HepG2 (cell line): ENCODE data around the gene ABCG2.

Experiments
- POLR2A ChIP-seq, 2 experiments: IDR thresholded peaks; 2 replicates each; pipeline ENCODE4 v1.6.1; 2011; ENCODE audit warnings: low read depth in 2 of 2, low read length in 2 of 2, mild to moderate bottlenecking in 1 of 2, moderate library complexity in 1 of 2; ENCODE audit not compliant: insufficient read depth in 1 of 2
- RAD21 ChIP-seq: fragments of 450-650 bp; formaldehyde crosslinking; IDR thresholded peaks from 2 replicates; pipeline ENCODE4 v1.5.0; 2020; ENCODE audit warnings: mild to moderate bottlenecking
- ZBTB8A ChIP-seq: sonication (generic); formaldehyde crosslinking; IDR thresholded peaks from 2 replicates; pipeline ENCODE4 v1.4.0; 2020; ENCODE audit warnings: mild to moderate bottlenecking, low read depth, missing genetic modification reagents, borderline replicate concordance
- TF ChIP-seq, protein P1 (sequence below): sonication (generic); formaldehyde crosslinking; IDR thresholded peaks from 2 replicates; pipeline ENCODE4 v1.5.0; 2020; ENCODE audit warnings: missing genetic modification reagents
- TF ChIP-seq, protein P2 (sequence below): sonication (generic); formaldehyde crosslinking; IDR thresholded peaks from 2 replicates; pipeline ENCODE4 v1.8.1; 2023; ENCODE audit warnings: mild to moderate bottlenecking, missing genetic modification reagents, borderline replicate concordance
- TF ChIP-seq, protein P3 (sequence below): sonication (generic); formaldehyde crosslinking; IDR thresholded peaks from 2 replicates; pipeline ENCODE4 v1.8.0; 2022; ENCODE audit warnings: missing genetic modification reagents, mild to moderate bottlenecking, borderline replicate concordance

DNA sequence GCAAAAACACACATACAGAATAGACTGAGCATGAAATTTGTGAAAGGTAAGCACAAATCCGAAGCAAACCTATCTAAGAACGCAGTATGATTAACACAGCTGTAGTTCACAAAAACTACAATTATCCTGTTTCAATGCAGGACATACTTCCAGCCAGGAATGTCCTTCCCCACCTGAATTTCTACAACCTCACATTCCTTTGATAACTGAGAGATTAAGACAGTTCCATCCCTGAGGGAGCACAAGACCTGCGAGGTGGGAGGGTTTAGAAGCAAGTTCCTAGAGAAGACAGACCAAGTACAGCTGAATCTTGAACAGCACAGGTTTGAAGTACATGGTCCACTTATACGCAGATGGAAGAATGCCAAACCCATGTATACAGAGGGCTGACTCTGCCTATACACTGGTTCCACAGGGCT, 10.6 kb downstream of the ABCG2 start:
- TF ChIP-seq, protein P1, sequence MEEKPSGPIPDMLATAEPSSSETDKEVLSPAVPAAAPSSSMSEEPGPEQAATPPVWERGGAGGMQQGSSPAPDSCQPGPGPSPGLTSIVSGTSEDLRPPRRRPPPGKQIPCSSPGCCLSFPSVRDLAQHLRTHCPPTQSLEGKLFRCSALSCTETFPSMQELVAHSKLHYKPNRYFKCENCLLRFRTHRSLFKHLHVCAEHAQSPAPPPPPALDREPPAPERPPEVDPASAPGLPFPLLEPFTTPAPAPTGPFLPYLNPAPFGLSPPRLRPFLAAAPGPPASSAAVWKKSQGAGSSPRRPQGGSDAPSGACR (CRISPR knock-in tag): no peak
- TF ChIP-seq POLR2A (IDR thresholded peaks at IDR 0.05; ENCODE audit: insufficient read depth in 1 of 2, low read depth in 2 of 2, low read length in 2 of 2): no peak
- TF ChIP-seq RAD21 (CRISPR knock-in tag): no peak
- no peak for TF ChIP-seq ZBTB8A (CRISPR knock-in tag)
- TF ChIP-seq, protein P2, sequence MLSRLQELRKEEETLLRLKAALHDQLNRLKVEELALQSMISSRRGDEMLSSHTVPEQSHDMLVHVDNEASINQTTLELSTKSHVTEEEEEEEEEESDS: no peak
- TF ChIP-seq, protein P3, sequence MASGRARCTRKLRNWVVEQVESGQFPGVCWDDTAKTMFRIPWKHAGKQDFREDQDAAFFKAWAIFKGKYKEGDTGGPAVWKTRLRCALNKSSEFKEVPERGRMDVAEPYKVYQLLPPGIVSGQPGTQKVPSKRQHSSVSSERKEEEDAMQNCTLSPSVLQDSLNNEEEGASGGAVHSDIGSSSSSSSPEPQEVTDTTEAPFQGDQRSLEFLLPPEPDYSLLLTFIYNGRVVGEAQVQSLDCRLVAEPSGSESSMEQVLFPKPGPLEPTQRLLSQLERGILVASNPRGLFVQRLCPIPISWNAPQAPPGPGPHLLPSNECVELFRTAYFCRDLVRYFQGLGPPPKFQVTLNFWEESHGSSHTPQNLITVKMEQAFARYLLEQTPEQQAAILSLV (CRISPR knock-in tag): no peak
